Endothelial cell of umbilical vein (primary cell): ENCODE measurements around the gene DPP6. TPM values are rescaled to one million over a fixed set of nuclear protein-coding genes. Genes with fewer than 3 reads are reported as not detected.

Experiments used
- BruUV-seq: library from RNA; stranded (reverse); fragments of 400-500 nt; replicated peaks from 2 replicates; lab custom pipeline; 2021; lab: Mats Ljungman, UMichigan
- CTCF ChIA-PET: fragments of 300-600, 350-600 bp; sonication (Branson Sonifier 250); formaldehyde crosslinking; loops from one replicate; lab custom pipeline; 2021; ENCODE audit warnings: antibody characterized with exemption, inconsistent platforms; lab: Charles Lee
- POLR2A ChIA-PET: fragments of 300-600, 350-600 bp; sonication (Branson Sonifier 250); formaldehyde crosslinking; loops from one replicate; lab custom pipeline; 2021; ENCODE audit warnings: antibody characterized with exemption, inconsistent platforms; lab: Charles Lee
- DNase-seq: peaks from one replicate; pipeline ENCODE4 v3.0.0-alpha.2; 2011; ENCODE audit warnings: low read depth, low spot score
- FAIRE-seq: peaks from 2 replicates; lab custom pipeline; 2011; peaks lifted over from hg19 to GRCh38; lab: Jason Lieb, UNC
- H2AFZ ChIP-seq: 2 replicates; pipeline ENCODE4 v1.6.0; 2012; ENCODE audit warnings: low read depth, low read length, control low read depth, inconsistent platforms
- H3K27ac ChIP-seq: 2 replicates; pipeline ENCODE4 v1.5.1; 2011; ENCODE audit warnings: low read depth, mild to moderate bottlenecking, control low read depth, low read length, moderate library complexity; ENCODE audit not compliant: insufficient read depth
- H3K27me3 ChIP-seq, 2 experiments: 2 replicates each; pipeline versions ENCODE4 v1.6.0 to v1.6.1; 2011; ENCODE audit warnings: low read length in 2 of 2, mixed read lengths in 1 of 2; ENCODE audit not compliant: control insufficient read depth in 2 of 2, insufficient read depth in 2 of 2
- H3K36me3 ChIP-seq, 2 experiments: 2 replicates in 1 of 2; 3 replicates in 1 of 2; pipeline ENCODE4 v1.5.1; 2011; ENCODE audit warnings: low read length in 2 of 2, mild to moderate bottlenecking in 1 of 2, moderate library complexity in 1 of 2; ENCODE audit not compliant: control insufficient read depth in 2 of 2, insufficient read depth in 2 of 2; ENCODE audit errors: extremely low read depth in 1 of 2
- H3K4me1 ChIP-seq: 3 replicates; pipeline ENCODE4 v1.5.1; 2011; ENCODE audit warnings: mild to moderate bottlenecking, low read length; ENCODE audit not compliant: control insufficient read depth, insufficient read depth; ENCODE audit errors: extremely low read depth
- H3K4me2 ChIP-seq: 2 replicates; pipeline ENCODE4 v1.6.1; 2011; ENCODE audit warnings: low read length, control low read depth, mixed read lengths; ENCODE audit not compliant: insufficient read depth
- H3K4me3 ChIP-seq, 3 experiments: fragments of 200-600 bp in 1 of 3; sonication (generic), shearing (Covaris generic) in 1 of 3; replicated peaks in 1 of 3; 2 replicates each; pipeline ENCODE4 v1.5.1; 2011 to 2016; ENCODE audit warnings: control low read depth in 3 of 3, low read length in 3 of 3, mild to moderate bottlenecking in 2 of 3, inconsistent platforms in 1 of 3, low read depth in 1 of 3, moderate library complexity in 1 of 3; ENCODE audit not compliant: insufficient read depth in 1 of 3
- H3K79me2 ChIP-seq: 2 replicates; pipeline ENCODE4 v1.6.0; 2012; ENCODE audit warnings: low read length, inconsistent platforms; ENCODE audit not compliant: control insufficient read depth, insufficient read depth
- H3K9ac ChIP-seq: replicated peaks from 2 replicates; pipeline ENCODE3; 2011; ENCODE audit warnings: low read length, control low read depth; ENCODE audit not compliant: insufficient read depth; ENCODE audit errors: extremely low read depth
- H3K9me1 ChIP-seq: replicated peaks from 3 replicates; pipeline ENCODE4 v1.6.0; 2011; ENCODE audit warnings: mild to moderate bottlenecking, low read length; ENCODE audit not compliant: control insufficient read depth, insufficient read depth; ENCODE audit errors: extremely low read depth
- H3K9me3 ChIP-seq: replicated peaks from 2 replicates; pipeline ENCODE4 v1.5.1; 2012; ENCODE audit warnings: low read length, inconsistent platforms; ENCODE audit not compliant: control insufficient read depth, insufficient read depth
- H4K20me1 ChIP-seq: replicated peaks from 2 replicates; pipeline ENCODE3; 2011; ENCODE audit warnings: mild to moderate bottlenecking, low read length; ENCODE audit not compliant: control insufficient read depth, insufficient read depth; ENCODE audit errors: extremely low read depth
- EZH2 ChIP-seq: IDR thresholded peaks from 2 replicates; pipeline ENCODE4 v1.6.1; 2012; ENCODE audit warnings: borderline replicate concordance, low read depth, mild to moderate bottlenecking, moderate library complexity, low read length, inconsistent platforms; ENCODE audit not compliant: severe bottlenecking
- FOS ChIP-seq: IDR thresholded peaks from 2 replicates; pipeline ENCODE4 v1.6.1; 2011; ENCODE audit warnings: mild to moderate bottlenecking, low read length, moderate library complexity, borderline replicate concordance; ENCODE audit not compliant: insufficient read depth
- GATA2 ChIP-seq: IDR thresholded peaks from 2 replicates; pipeline ENCODE4 v1.7.0; 2011; ENCODE audit warnings: low read depth, mild to moderate bottlenecking, moderate library complexity, mixed read lengths, low read length; ENCODE audit not compliant: insufficient read length, insufficient read depth
- JUN ChIP-seq: IDR thresholded peaks from 2 replicates; pipeline ENCODE4 v1.6.1; 2011; ENCODE audit warnings: borderline replicate concordance, low read depth; ENCODE audit not compliant: insufficient read length, insufficient read depth
- MAX ChIP-seq: IDR thresholded peaks from 2 replicates; pipeline ENCODE4 v1.6.1; 2011; ENCODE audit not compliant: insufficient read depth, insufficient read length
- MYC ChIP-seq: IDR thresholded peaks from one replicate; pipeline ENCODE4 v1.6.1; 2011; ENCODE audit warnings: mild to moderate bottlenecking, low read depth, low read length
- POLR2A ChIP-seq: IDR thresholded peaks from 2 replicates; pipeline ENCODE4 v1.6.1; 2012; ENCODE audit warnings: low read depth, mild to moderate bottlenecking, control low read depth, low read length
- POLR2AphosphoS5 ChIP-seq: IDR thresholded peaks from 2 replicates; pipeline ENCODE4 v1.6.1; 2012; ENCODE audit warnings: low read depth, mild to moderate bottlenecking, control low read depth, low read length, moderate library complexity; ENCODE audit not compliant: insufficient read depth
- dilution Hi-C: fragments of 300-500 bp; cut with MboI; formaldehyde crosslinking; loops from one replicate; pipeline ENCODE4 v1.15.0; 2019; ENCODE audit warnings: low sequenced_read_pairs; ENCODE audit not compliant: extremely low pct_ligation_motif_present
- intact Hi-C: fragments of 100-400 bp; cut with micrococcal nuclease; formaldehyde crosslinking; loops from one replicate; pipeline ENCODE4 v1.10.0; 2022
- polyA plus RNA-seq, 4 experiments: library from polyadenylated mRNA; depleted of rRNA in 3 of 4; stranded (reverse) in 3 of 4; unstranded in 1 of 4; fragments of >200 nt; gene quantifications; 2 replicates each; pipeline versions ENCODE4 v1.2.1 to v1.2.3, GENCODE V29; 2011 to 2012; ENCODE audit warnings: missing spikeins in 1 of 4
- total RNA-seq: library from RNA; stranded (reverse); gene quantifications from 2 replicates; pipeline ENCODE4 v1.2.3, GENCODE V29; 2021
- TF ChIP-seq, protein P1 (sequence below), 2 donors: IDR thresholded peaks; 1 replicate in 1 of 2; 2 replicates in 1 of 2; pipeline ENCODE4 v1.5.1; 2011; ENCODE audit warnings: low read length in 2 of 2, mild to moderate bottlenecking in 2 of 2, moderate library complexity in 2 of 2, control low read depth in 1 of 2, inconsistent platforms in 1 of 2, low read depth in 1 of 2; ENCODE audit not compliant: insufficient read depth in 1 of 2; ENCODE audit errors: extremely low read depth in 1 of 2

DPP6 gene
- total and polyA plus RNA-seq, 2 donors (not counting 3 experiments of a cell fraction or from before 2014, with no cell fraction given) = not detected

DNA sequence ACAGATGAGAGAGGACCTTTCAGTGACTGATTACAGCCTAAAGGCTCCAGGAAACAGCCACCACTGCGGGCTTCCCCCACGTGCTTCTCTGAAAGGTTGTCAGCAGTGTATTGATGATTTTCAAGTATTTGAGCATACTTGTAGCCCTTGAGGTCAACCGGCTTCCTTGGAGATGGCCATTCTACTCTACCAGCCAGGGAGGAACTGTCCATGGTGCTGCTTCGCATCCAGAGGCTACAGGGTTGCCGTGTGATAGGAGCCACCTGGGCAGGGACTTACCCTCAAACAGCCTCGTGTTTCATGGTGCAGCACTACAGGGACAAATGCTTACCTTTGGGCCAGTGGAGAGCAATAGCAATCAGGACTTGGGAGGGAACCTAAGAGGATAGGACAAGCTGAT, 179.5 kb downstream of the DPP6 start:
- no peak for FAIRE-seq
- peaks cover 12% of the 10 kb centered on the region for H3K9me3 ChIP-seq
- H3K9me1 ChIP-seq = no peaks in the 10 kb centered on the region
- TF ChIP-seq MYC (no peak), GATA2 (no peak), POLR2A (no peak), MAX (no peak), JUN (no peak), POLR2AphosphoS5 (no peak), EZH2 (no peak), FOS (no peak)
- TF ChIP-seq, protein P1, sequence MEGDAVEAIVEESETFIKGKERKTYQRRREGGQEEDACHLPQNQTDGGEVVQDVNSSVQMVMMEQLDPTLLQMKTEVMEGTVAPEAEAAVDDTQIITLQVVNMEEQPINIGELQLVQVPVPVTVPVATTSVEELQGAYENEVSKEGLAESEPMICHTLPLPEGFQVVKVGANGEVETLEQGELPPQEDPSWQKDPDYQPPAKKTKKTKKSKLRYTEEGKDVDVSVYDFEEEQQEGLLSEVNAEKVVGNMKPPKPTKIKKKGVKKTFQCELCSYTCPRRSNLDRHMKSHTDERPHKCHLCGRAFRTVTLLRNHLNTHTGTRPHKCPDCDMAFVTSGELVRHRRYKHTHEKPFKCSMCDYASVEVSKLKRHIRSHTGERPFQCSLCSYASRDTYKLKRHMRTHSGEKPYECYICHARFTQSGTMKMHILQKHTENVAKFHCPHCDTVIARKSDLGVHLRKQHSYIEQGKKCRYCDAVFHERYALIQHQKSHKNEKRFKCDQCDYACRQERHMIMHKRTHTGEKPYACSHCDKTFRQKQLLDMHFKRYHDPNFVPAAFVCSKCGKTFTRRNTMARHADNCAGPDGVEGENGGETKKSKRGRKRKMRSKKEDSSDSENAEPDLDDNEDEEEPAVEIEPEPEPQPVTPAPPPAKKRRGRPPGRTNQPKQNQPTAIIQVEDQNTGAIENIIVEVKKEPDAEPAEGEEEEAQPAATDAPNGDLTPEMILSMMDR (IDR thresholded peaks at IDR 0.05; ENCODE audit: extremely low read depth in 1 of 2, insufficient read depth in 1 of 2, low read depth in 1 of 2, low read length in 2 of 2) = no peak
- H4K20me1 ChIP-seq = no peaks in the 10 kb centered on the region
- H3K27me3 ChIP-seq = no peaks in the 10 kb centered on the region
- dilution Hi-C loops = no loop called here
- H3K9ac ChIP-seq = no peak overlapping the region
- no peak overlapping the region for H3K4me3 ChIP-seq
- no TSS peak for BruUV-seq
- no peak overlapping the region for H2AFZ ChIP-seq
- no peak overlapping the region for H3K4me2 ChIP-seq
- no peaks in the 10 kb centered on the region for H3K79me2 ChIP-seq
- intact Hi-C loops = no loop called here
- H3K36me3 ChIP-seq = no peaks in the 10 kb centered on the region
- H3K4me1 ChIP-seq = no peaks in the 10 kb centered on the region
- H3K27ac ChIP-seq = no peak overlapping the region
- no peak for DNase-seq
- ChIA-PET CTCF (no interaction called here), POLR2A (no interaction called here)
